ENCODE data around the gene CD9.

DNA sequence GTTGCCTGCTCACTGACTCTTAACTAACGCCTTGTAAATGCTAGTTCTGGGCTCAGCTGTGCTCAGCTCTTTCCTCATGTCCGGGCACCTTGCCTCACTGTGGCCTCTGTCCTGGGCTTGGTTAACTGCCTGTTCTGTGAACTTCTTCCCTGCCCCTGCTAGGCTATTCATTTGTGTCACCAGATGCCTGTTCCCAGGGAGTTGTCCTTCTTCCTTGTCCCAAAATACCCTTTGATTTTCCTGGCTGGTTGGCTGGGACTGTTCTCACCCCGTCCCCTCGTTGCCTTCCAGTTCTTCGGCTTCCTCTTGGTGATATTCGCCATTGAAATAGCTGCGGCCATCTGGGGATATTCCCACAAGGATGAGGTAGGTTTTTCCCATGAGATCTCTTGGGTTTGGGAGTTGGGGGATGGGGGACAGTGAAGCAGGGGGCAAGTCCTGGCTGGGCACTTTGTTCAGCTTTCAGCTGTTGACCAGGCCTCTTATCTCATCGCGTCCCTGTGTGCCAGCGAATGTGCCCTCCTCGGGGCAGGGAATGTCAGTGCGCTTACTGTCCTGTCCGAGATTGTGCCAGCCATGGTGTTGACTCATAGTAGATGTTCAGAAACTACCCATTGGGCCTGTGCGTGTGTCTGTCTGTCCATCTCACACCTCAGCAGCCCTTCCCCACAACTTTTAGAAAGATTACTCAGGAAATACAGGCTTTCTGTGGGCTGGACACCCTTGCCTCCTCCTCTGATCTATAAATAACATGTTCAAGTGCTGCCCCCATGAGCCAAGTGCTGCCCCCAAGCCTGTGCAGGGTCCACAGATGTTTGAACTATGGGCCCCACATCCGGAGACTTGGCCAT, 33.1 kb downstream of the CD9 start:
- TF ChIP-seq JUN (IDR thresholded peaks at IDR 0.05; ENCODE audit: borderline replicate concordance, insufficient read depth, insufficient read length, low read depth) (no peak), EZH2 (IDR thresholded peaks at IDR 0.05; ENCODE audit: borderline replicate concordance, low read depth, low read length, severe bottlenecking) (no peak), MYC (IDR thresholded peaks at IDR 0.05; ENCODE audit: low read depth, low read length) (no peak), POLR2A (IDR thresholded peaks at IDR 0.05; ENCODE audit: low read depth, low read length) (no peak), POLR2AphosphoS5 (IDR thresholded peaks at IDR 0.05; ENCODE audit: insufficient read depth, low read depth, low read length) (no peak), FOS (IDR thresholded peaks at IDR 0.05; ENCODE audit: borderline replicate concordance, insufficient read depth, low read length) (no peak)
- TF ChIP-seq, protein P1, sequence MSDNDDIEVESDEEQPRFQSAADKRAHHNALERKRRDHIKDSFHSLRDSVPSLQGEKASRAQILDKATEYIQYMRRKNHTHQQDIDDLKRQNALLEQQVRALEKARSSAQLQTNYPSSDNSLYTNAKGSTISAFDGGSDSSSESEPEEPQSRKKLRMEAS (IDR thresholded peaks at IDR 0.05; ENCODE audit: insufficient read depth, insufficient read length), result no peak
- TF ChIP-seq, protein P2, sequence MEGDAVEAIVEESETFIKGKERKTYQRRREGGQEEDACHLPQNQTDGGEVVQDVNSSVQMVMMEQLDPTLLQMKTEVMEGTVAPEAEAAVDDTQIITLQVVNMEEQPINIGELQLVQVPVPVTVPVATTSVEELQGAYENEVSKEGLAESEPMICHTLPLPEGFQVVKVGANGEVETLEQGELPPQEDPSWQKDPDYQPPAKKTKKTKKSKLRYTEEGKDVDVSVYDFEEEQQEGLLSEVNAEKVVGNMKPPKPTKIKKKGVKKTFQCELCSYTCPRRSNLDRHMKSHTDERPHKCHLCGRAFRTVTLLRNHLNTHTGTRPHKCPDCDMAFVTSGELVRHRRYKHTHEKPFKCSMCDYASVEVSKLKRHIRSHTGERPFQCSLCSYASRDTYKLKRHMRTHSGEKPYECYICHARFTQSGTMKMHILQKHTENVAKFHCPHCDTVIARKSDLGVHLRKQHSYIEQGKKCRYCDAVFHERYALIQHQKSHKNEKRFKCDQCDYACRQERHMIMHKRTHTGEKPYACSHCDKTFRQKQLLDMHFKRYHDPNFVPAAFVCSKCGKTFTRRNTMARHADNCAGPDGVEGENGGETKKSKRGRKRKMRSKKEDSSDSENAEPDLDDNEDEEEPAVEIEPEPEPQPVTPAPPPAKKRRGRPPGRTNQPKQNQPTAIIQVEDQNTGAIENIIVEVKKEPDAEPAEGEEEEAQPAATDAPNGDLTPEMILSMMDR (IDR thresholded peaks at IDR 0.05; ENCODE audit: extremely low read depth in 1 of 2, insufficient read depth in 1 of 2, low read depth in 1 of 2, low read length in 2 of 2), result peak in 1 of 2 donors; percentile 1
